Effector CD8-positive, alpha-beta T cell (primary cell): ENCODE results near the gene GPR155.

Experiments used
- DNase-seq: peaks from one replicate; lab custom pipeline; 2025; lab: John Stamatoyannopoulos, UW
- total RNA-seq, 4 experiments: gene quantifications; one replicate each; lab custom pipeline; 2026; lab: John Stamatoyannopoulos, UW

Gene GPR155
- total RNA-seq, result 15.5 to 94.3 (median 36.5) reads per million in 4 experiments

- peak; percentile 36 for DNase-seq
Measured at GRCh38 chr2:174486563-174487107, at the start of gene GPR155. GPR155 (minus strand) TSS chr2:174487029; CDS start chr2:174481956, 5,073 bp downstream.

- no peak for DNase-seq
Measured at GRCh38 chr2:174535757-174536703, 49.2 kb upstream of the GPR155 start.

- DNase-seq, result no peak
Measured at GRCh38 chr2:174535083-174535482, 48.3 kb upstream of the GPR155 start.

GRCh38 chr2:174529916-174530315 lies 43.1 kb upstream of the GPR155 start:
- DNase-seq, result no peak

GRCh38 chr2:174527959-174528358 lies 41.1 kb upstream of the GPR155 start:
- DNase-seq, result no peak

- DNase-seq, result no peak
Measured at GRCh38 chr2:174527101-174527721, 40.4 kb upstream of the GPR155 start.

GRCh38 chr2:174524527-174524926 lies 37.7 kb upstream of the GPR155 start:
- no peak for DNase-seq

- DNase-seq, result no peak
Measured at GRCh38 chr2:174522553-174522952, 35.7 kb upstream of the GPR155 start.

GRCh38 chr2:174518395-174518794 lies 31.6 kb upstream of the GPR155 start:
- DNase-seq, result no peak

GRCh38 chr2:174516501-174517378 lies 29.9 kb upstream of the GPR155 start:
- DNase-seq, result no peak

GRCh38 chr2:174512345-174512744 lies 25.5 kb upstream of the GPR155 start:
- no peak for DNase-seq

- DNase-seq, result no peak
Measured at GRCh38 chr2:174511580-174512260, 24.9 kb upstream of the GPR155 start.

- DNase-seq, result no peak
Measured at GRCh38 chr2:174510583-174511189, 23.9 kb upstream of the GPR155 start.

GRCh38 chr2:174503161-174503809 lies 16.5 kb upstream of the GPR155 start:
- DNase-seq, result no peak

- DNase-seq, result no peak
Measured at GRCh38 chr2:174499371-174499770, 12.5 kb upstream of the GPR155 start.

- DNase-seq, result no peak
Measured at GRCh38 chr2:174495365-174496012, 8.7 kb upstream of the GPR155 start.

- no peak for DNase-seq
Measured at GRCh38 chr2:174493549-174494331, 6.9 kb upstream of the GPR155 start.

- peak; percentile 41 for DNase-seq
Measured at GRCh38 chr2:174492963-174493431, 6.2 kb upstream of the GPR155 start.

- no peak for DNase-seq
Measured at GRCh38 chr2:174491947-174492346, 5.1 kb upstream of the GPR155 start.
